HK-2 (cell line): ENCODE measurements around the gene MTA3.
"Not testable (repeated sequence)": the region's sequence is repeated elsewhere in the genome, so short reads cannot be mapped to it uniquely, and the experiment has no call there.

Source experiments
- DNase-seq: peaks from one replicate; pipeline ENCODE4 v3.0.0-alpha.2; 2018; ENCODE audit not compliant: unreplicated experiment

The MTA3 gene

GRCh38 chr2:42613281-42614064 lies 45.0 kb downstream of the MTA3 start:
- DNase-seq: no peak

- DNase-seq: no peak
These were observed 46.4 kb downstream of the MTA3 start for GRCh38 chr2:42614838-42615237.

GRCh38 chr2:42618116-42618515 lies 49.7 kb downstream of the MTA3 start:
- DNase-seq: no peak

GRCh38 chr2:42618972-42619371 lies 50.5 kb downstream of the MTA3 start:
- no peak for DNase-seq

GRCh38 chr2:42621626-42622025 lies 53.2 kb downstream of the MTA3 start:
- not testable (repeated sequence) for DNase-seq

- no peak for DNase-seq
These were observed 54.7 kb downstream of the MTA3 start for GRCh38 chr2:42622943-42623676.

- no peak for DNase-seq
These were observed 55.6 kb downstream of the MTA3 start for GRCh38 chr2:42624047-42624446.

- DNase-seq: not testable (repeated sequence)
These were observed 59.6 kb downstream of the MTA3 start for GRCh38 chr2:42628024-42628423.

GRCh38 chr2:42636934-42637333 lies 68.5 kb downstream of the MTA3 start:
- no peak for DNase-seq

GRCh38 chr2:42638080-42638784 lies 69.8 kb downstream of the MTA3 start:
- DNase-seq: no peak

GRCh38 chr2:42639340-42640077 lies 71.1 kb downstream of the MTA3 start:
- no peak for DNase-seq

GRCh38 chr2:42640261-42640660 lies 71.8 kb downstream of the MTA3 start:
- DNase-seq: no peak

GRCh38 chr2:42642371-42642770 lies 73.9 kb downstream of the MTA3 start:
- not testable (repeated sequence) for DNase-seq

- DNase-seq: no peak
These were observed 77.1 kb downstream of the MTA3 start for GRCh38 chr2:42645551-42645950.

- DNase-seq: no peak
These were observed 80.4 kb downstream of the MTA3 start for GRCh38 chr2:42648796-42649195.

- DNase-seq: no peak
These were observed 82.6 kb downstream of the MTA3 start for GRCh38 chr2:42651057-42651456.

GRCh38 chr2:42652086-42652485 lies 83.7 kb downstream of the MTA3 start:
- no peak for DNase-seq

- no peak for DNase-seq
These were observed 84.6 kb downstream of the MTA3 start for GRCh38 chr2:42653039-42653438.

- DNase-seq: no peak
These were observed 85.5 kb downstream of the MTA3 start for GRCh38 chr2:42653908-42654445.

- DNase-seq: no peak
These were observed 89.9 kb downstream of the MTA3 start for GRCh38 chr2:42658306-42658705.

GRCh38 chr2:42659609-42660008 lies 91.2 kb downstream of the MTA3 start:
- DNase-seq: no peak
